Spleen (tissue), 11 donors: ENCODE results near the gene YAP1. TPM values are rescaled to one million over a fixed set of nuclear protein-coding genes. Genes with fewer than 3 reads are reported as not detected.
A peak's percentile ranks its signal among the peaks of the same experiment; 100 is the strongest.

ENCODE experiments used
- DNase-seq: peaks from one replicate; pipeline ENCODE4 v3.0.0-alpha.2; 2020
- H3K27ac ChIP-seq, 8 donors: fragments of 200-600 bp; sonication (generic) in 7 of 8; 1 replicate in 4 of 8; 2 replicates in 4 of 8; pipeline versions ENCODE4 v1.5.0 to v1.8.0; 2016 to 2021; ENCODE audit warnings: inconsistent platforms in 4 of 8, mild to moderate bottlenecking in 4 of 8, moderate library complexity in 1 of 8
- H3K27me3 ChIP-seq, 7 donors: fragments of 200-600 bp; sonication (generic) in 6 of 7; replicated peaks in 1 of 7; 1 replicate in 4 of 7; 2 replicates in 3 of 7; pipeline versions ENCODE4 v1.5.0 to v1.8.0; 2016 to 2021; ENCODE audit warnings: inconsistent platforms in 3 of 7, mild to moderate bottlenecking in 1 of 7
- H3K36me3 ChIP-seq, 6 donors: fragments of 200-600 bp; sonication (generic) in 5 of 6; 1 replicate in 4 of 6; 2 replicates in 2 of 6; pipeline versions ENCODE4 v1.5.0 to v1.8.0; 2016 to 2021; ENCODE audit warnings: inconsistent platforms in 2 of 6
- H3K4me1 ChIP-seq, 6 donors: fragments of 200-600 bp; sonication (generic) in 5 of 6; 1 replicate in 3 of 6; 2 replicates in 3 of 6; pipeline versions ENCODE4 v1.5.0 to v1.8.0; 2016 to 2021; ENCODE audit warnings: inconsistent platforms in 3 of 6
- H3K4me3 ChIP-seq, 8 donors: fragments of 200-600 bp; sonication (generic) in 7 of 8; 1 replicate in 4 of 8; 2 replicates in 4 of 8; pipeline versions ENCODE4 v1.5.0 to v1.8.0; 2016 to 2021; ENCODE audit warnings: inconsistent platforms in 4 of 8, mild to moderate bottlenecking in 4 of 8, moderate library complexity in 2 of 8
- H3K9me3 ChIP-seq, 8 donors: fragments of 200-600 bp; sonication (generic) in 7 of 8; 1 replicate in 4 of 8; 2 replicates in 4 of 8; pipeline versions ENCODE4 v1.5.0 to v1.8.0; 2016 to 2021; ENCODE audit warnings: inconsistent platforms in 4 of 8
- CTCF ChIP-seq, 11 experiments: fragments of 200-600 bp in 7 of 11; fragments of 450-650 bp in 4 of 11; sonication (generic) in 4 of 11; IDR thresholded peaks in 8 of 11; conservative IDR thresholded peaks in 3 of 11; 1 replicate in 7 of 11; 2 replicates in 4 of 11; pipeline versions ENCODE4 v1.4.0 to v1.8.0; 2016 to 2021; ENCODE audit warnings: antibody characterized with exemption in 11 of 11, inconsistent platforms in 4 of 11, mild to moderate bottlenecking in 1 of 11
- POLR2A ChIP-seq, 3 donors: fragments of 450-650 bp; IDR thresholded peaks; one replicate each; pipeline ENCODE4 v1.5.1; 2017; ENCODE audit warnings: antibody characterized with exemption in 3 of 3, mild to moderate bottlenecking in 1 of 3
- POLR2AphosphoS5 ChIP-seq, 3 donors: sonication (generic); formaldehyde crosslinking; IDR thresholded peaks; one replicate each; pipeline ENCODE4 v1.5.1; 2017; ENCODE audit warnings: antibody characterized with exemption in 3 of 3
- WGBS, 5 donors: extraction: QIAGEN DNeasy Blood & Tissue Kit in 3 of 5; methylation state at CpG; one replicate each; pipeline versions ENCODE4 v1.1.5 to v1.1.7; 2013 to 2018; 5-methylcytosine and 5-hydroxymethylcytosine counted together
- intact Hi-C: fragments of 100-400 bp; cut with DNase I; formaldehyde crosslinking; loops from one replicate; pipeline ENCODE4 v1.15.0; 2023; ENCODE audit warnings: low total_unique reads
- polyA plus RNA-seq, 3 donors: library from polyadenylated mRNA; stranded (reverse); fragments of 200-250 nt; gene quantifications; one replicate each; pipeline ENCODE4 v1.2.1, GENCODE V29; 2013
- total RNA-seq, 7 donors: library from RNA; depleted of rRNA in 3 of 7; stranded (reverse); fragments of >200 nt in 3 of 7; fragmentation: NEBNext Ultra II Directional in 4 of 7; extraction: Animal tissue kit (Norgen Biotek cat#: 25700) in 4 of 7; gene quantifications; one replicate each; pipeline versions ENCODE4 v1.1.0 to v1.2.1, GENCODE V29; 2016 to 2021
- donor health status: healthy with polysubstance abuse.
- donor health status: DM: no; HTN: no; CAD: no; lungs with moderate emphysema.
- donor health status: DM: no; HTN: no; CAD: no.
- donor health status: Bipolar disorder and iron deficiency.
- donor health status: healthy.
- donor health status: DM: no; HTN: no; CAD: no.
- donor health status: DM: yes; HTN: yes; CAD: no.

Gene YAP1
- total and polyA plus RNA-seq, 10 donors: 4.9 to 37.3 (median 31.4) TPM

- intact Hi-C loops: no loop called here
- Histone ChIP-seq H3K27me3 (no peaks in the 10 kb centered on the region), H3K36me3 (no peaks in the 10 kb centered on the region), H3K27ac (no peak overlapping the region), H3K4me3 (no peak overlapping the region), H3K4me1 (no peaks in the 10 kb centered on the region), H3K9me3 (no peaks in the 10 kb centered on the region)
- no peak for DNase-seq
- TF ChIP-seq POLR2A (IDR thresholded peaks at IDR 0.05) (no peak), POLR2AphosphoS5 (IDR thresholded peaks at IDR 0.05) (no peak)
Measured at GRCh38 chr11:102214623-102215022, 104.4 kb downstream of the YAP1 start.

GRCh38 chr11:102216433-102217075, 106.3 kb downstream of the YAP1 start:
- TF ChIP-seq CTCF (IDR thresholded peaks at IDR 0.05 in 8 of 11, conservative IDR thresholded peaks at IDR 0.05 in 3 of 11) (no peak), POLR2AphosphoS5 (IDR thresholded peaks at IDR 0.05) (no peak), POLR2A (IDR thresholded peaks at IDR 0.05) (no peak)
- 71 to 90% (median 82%) methylated on average over 2 of the region's 2 CpGs for WGBS, 5 donors
- peak overlapping the region in 1 of 8 donors; percentile 31 for H3K27ac ChIP-seq
- intact Hi-C loops: no loop called here
- H3K4me1 ChIP-seq: no peaks in the 10 kb centered on the region
- DNase-seq: no peak
- no peak overlapping the region for H3K4me3 ChIP-seq
- H3K36me3 ChIP-seq: no peaks in the 10 kb centered on the region
- H3K9me3 ChIP-seq: no peaks in the 10 kb centered on the region
- no peaks in the 10 kb centered on the region for H3K27me3 ChIP-seq

DNA sequence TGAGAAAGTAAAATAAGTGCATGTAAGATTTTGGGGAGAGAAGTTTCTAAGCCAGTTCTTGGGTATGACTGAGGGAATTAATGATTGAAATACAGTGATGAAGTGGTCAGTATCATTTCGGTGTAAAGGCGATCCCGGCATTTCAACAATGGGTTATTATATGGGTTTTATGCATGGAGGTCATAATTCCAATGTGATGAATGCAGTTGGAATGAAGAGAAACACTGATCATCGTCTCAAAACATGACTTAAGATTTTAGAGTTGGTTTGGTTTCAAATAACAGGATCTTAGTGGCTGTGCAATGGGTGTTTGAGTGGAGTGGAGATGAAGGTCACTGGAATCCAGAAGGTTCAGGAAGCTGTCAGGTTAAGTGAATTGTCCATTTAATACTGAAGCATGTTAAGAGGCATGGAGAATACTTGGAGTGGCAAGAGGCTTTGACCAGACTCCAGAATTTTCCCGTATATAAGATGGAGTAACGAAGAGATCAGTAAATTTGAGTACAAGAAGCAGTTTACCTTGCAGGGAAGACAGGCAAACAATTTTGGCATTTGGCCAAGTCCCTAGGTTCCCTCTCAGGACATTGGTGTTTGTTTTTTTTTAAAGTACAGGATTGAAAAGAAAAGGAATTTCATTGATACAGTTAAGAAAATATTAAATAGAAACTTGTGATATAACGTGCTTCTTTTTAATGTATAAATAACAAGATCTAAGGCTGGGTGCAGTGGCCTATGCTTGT, 110.7 kb downstream of the YAP1 start:
- H3K4me1 ChIP-seq: no peaks in the 10 kb centered on the region

DNA sequence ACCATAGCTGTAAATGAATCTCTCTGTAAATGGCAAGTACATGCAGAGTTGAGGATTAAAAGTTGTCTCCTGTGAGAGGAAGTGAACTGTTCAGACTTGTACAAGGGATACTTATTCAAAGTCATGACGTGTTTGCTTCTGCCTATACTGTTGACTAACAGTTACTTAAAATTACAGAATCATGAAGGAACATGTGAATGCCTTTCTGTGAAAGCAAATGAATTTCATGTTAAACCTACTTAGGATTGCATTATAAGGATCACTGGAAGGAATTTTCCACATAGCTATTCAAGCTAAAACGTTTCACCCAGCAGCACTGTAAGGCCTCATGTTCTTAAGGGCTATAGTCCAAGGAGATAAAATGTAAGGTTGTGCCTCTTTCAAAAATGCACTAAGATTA, 113.6 kb downstream of the YAP1 start:
- Histone ChIP-seq H3K36me3 (peaks cover 0 to 11% (median 0%) of the 10 kb centered on the region in 6 donors), H3K27ac (no peak overlapping the region), H3K9me3 (no peaks in the 10 kb centered on the region), H3K4me1 (no peaks in the 10 kb centered on the region), H3K27me3 (no peaks in the 10 kb centered on the region), H3K4me3 (no peak overlapping the region)
- 30 to 60% (median 34%) methylated on average over 2 of the region's 2 CpGs for WGBS, 5 donors
- TF ChIP-seq POLR2AphosphoS5 (IDR thresholded peaks at IDR 0.05): no peak
- no peak for TF ChIP-seq CTCF (IDR thresholded peaks at IDR 0.05 in 8 of 11, conservative IDR thresholded peaks at IDR 0.05 in 3 of 11)
- no peak for TF ChIP-seq POLR2A (IDR thresholded peaks at IDR 0.05)
- no peak for DNase-seq
- intact Hi-C loops: no loop called here

More for the DNA sequence above, 110.7 kb downstream of the YAP1 start:
- H3K9me3 ChIP-seq: no peaks in the 10 kb centered on the region
- WGBS, 5 donors: 89 to 93% (median 90%) methylated on average over 7 of the region's 7 CpGs
- TF ChIP-seq POLR2AphosphoS5 (IDR thresholded peaks at IDR 0.05) (no peak), POLR2A (IDR thresholded peaks at IDR 0.05) (no peak), CTCF (IDR thresholded peaks at IDR 0.05 in 8 of 11, conservative IDR thresholded peaks at IDR 0.05 in 3 of 11) (no peak)
- H3K4me3 ChIP-seq: no peak overlapping the region
- H3K36me3 ChIP-seq: no peaks in the 10 kb centered on the region
- H3K27ac ChIP-seq: no peak overlapping the region
- H3K27me3 ChIP-seq: no peaks in the 10 kb centered on the region
- DNase-seq: no peak
- intact Hi-C loops: no loop called here
